GM18951 (cell line): ENCODE data around the gene MATN1.

Source experiments
- POLR2A ChIP-seq: IDR thresholded peaks from 4 replicates; pipeline ENCODE4 v1.6.1; 2011; ENCODE audit warnings: mild to moderate bottlenecking; ENCODE audit not compliant: insufficient read length, insufficient read depth; ENCODE audit errors: extremely low read depth
- in situ Hi-C: fragments of 300-500 bp; cut with MboI; formaldehyde crosslinking; loops from one replicate; pipeline ENCODE4 v1.12.0; 2022; ENCODE audit warnings: low sequenced_read_pairs, mixed read lengths, inconsistent platforms; ENCODE audit not compliant: unreplicated experiment

MATN1 gene

GRCh38 chr1:30738715-30739559, 15.6 kb upstream of the MATN1 start:
- in situ Hi-C loops = no loop called here
- TF ChIP-seq POLR2A = no peak

- no peak for TF ChIP-seq POLR2A
- in situ Hi-C loops = no loop called here
These were observed 14.8 kb upstream of the MATN1 start for GRCh38 chr1:30738040-30738714.

GRCh38 chr1:30737357-30738039, 14.1 kb upstream of the MATN1 start:
- peak; percentile 28 for TF ChIP-seq POLR2A
- in situ Hi-C loops = no loop called here

GRCh38 chr1:30735668-30736498, 12.5 kb upstream of the MATN1 start:
- in situ Hi-C loops = no loop called here
- no peak for TF ChIP-seq POLR2A

GRCh38 chr1:30735124-30735523, 11.7 kb upstream of the MATN1 start:
- TF ChIP-seq POLR2A = peak; percentile 35
- in situ Hi-C loops = no loop called here

- no peak for TF ChIP-seq POLR2A
- in situ Hi-C loops = no loop called here
These were observed 11.2 kb upstream of the MATN1 start for GRCh38 chr1:30734580-30734979.

GRCh38 chr1:30734106-30734505, 10.7 kb upstream of the MATN1 start:
- in situ Hi-C loops = no loop called here
- TF ChIP-seq POLR2A = no peak

GRCh38 chr1:30733493-30733892, 10.1 kb upstream of the MATN1 start:
- in situ Hi-C loops = no loop called here
- no peak for TF ChIP-seq POLR2A

- in situ Hi-C loops = no loop called here
- peak; percentile 32 for TF ChIP-seq POLR2A
These were observed 9.1 kb upstream of the MATN1 start for GRCh38 chr1:30732277-30732996.

GRCh38 chr1:30731806-30732276, 8.5 kb upstream of the MATN1 start:
- in situ Hi-C loops = no loop called here
- no peak for TF ChIP-seq POLR2A

GRCh38 chr1:30731109-30731805, 7.9 kb upstream of the MATN1 start:
- no peak for TF ChIP-seq POLR2A
- in situ Hi-C loops = no loop called here
